Motor neuron (in vitro differentiated cells): ENCODE results near the gene EXOC4. TPM values are rescaled to one million over a fixed set of nuclear protein-coding genes. Genes with fewer than 3 reads are reported as not detected.

ENCODE experiments used
- ATAC-seq, 8 experiments: fragments of 200-7000 bp; cut with Tn5 transposase; replicated peaks in 6 of 8; 2 replicates each; pipeline ENCODE4 v1.8.0; 2021; ENCODE audit warnings: mild to moderate bottlenecking in 8 of 8, moderate library complexity in 8 of 8
- H3K27ac ChIP-seq, 2 donors: fragments of 250-450 bp; sonication (Bioruptor Pico); 2 replicates each; pipeline ENCODE4 v1.9.0; 2021; ENCODE audit warnings: antibody characterized with exemption in 2 of 2, mild to moderate bottlenecking in 2 of 2, moderate library complexity in 1 of 2
- H3K4me1 ChIP-seq, 2 donors: fragments of 250-450 bp; sonication (Bioruptor Pico); replicated peaks in 1 of 2; 2 replicates each; pipeline ENCODE4 v1.6.1; 2021; ENCODE audit warnings: antibody characterized with exemption in 2 of 2, mild to moderate bottlenecking in 2 of 2, moderate library complexity in 1 of 2
- H3K4me3 ChIP-seq, 5 donors: fragments of 250-450 bp; sonication (Bioruptor Pico); 2 replicates each; pipeline ENCODE4 v1.9.0; 2021; ENCODE audit warnings: antibody characterized with exemption in 5 of 5, mild to moderate bottlenecking in 5 of 5, moderate library complexity in 4 of 5
- WGBS, 10 experiments: fragments of 450-650 bp; shearing (Covaris generic); methylation state at CpG; one replicate each; pipeline ENCODE4 v1.0.0; 2022; 5-methylcytosine and 5-hydroxymethylcytosine counted together
- in situ Hi-C, 9 experiments: fragments of 400-800 bp; cut with MboI; loops; one replicate each; pipeline ENCODE4 v1.15.0; 2021; ENCODE audit warnings: low sequenced_read_pairs in 9 of 9, low pct_unique_long_range_greater_than_20kb in 2 of 9; ENCODE audit not compliant: unreplicated experiment in 9 of 9
- total RNA-seq, 8 experiments: library from RNA; unstranded; fragments of 300-600 nt; gene quantifications; 2 replicates each; pipeline versions ENCODE4 v1.2.3 to v1.2.4, GENCODE V29; 2022

Gene EXOC4
- total RNA-seq, 8 experiments from 2014 or later = 47.7 to 103 (median 60.2) TPM

GRCh38 chr7:133753513-133753912, 500.6 kb downstream of the EXOC4 start:
- H3K27ac ChIP-seq = no peak overlapping the region
- in situ Hi-C loops = no loop called here
- 81 to 100% (median 97%) methylated on average over 1 to 5 of the region's 5 CpGs; no CpG with 5 or more reads in 1 of the 10 experiments for WGBS, 10 experiments
- ATAC-seq = no peak
- no peaks in the 10 kb centered on the region for H3K4me1 ChIP-seq
- no peak overlapping the region for H3K4me3 ChIP-seq

GRCh38 chr7:133754708-133755107, 501.8 kb downstream of the EXOC4 start:
- peak in 1 of 8 experiments; percentile 56 for ATAC-seq
- 60 to 100% (median 100%) methylated on average over 1 of the region's 1 CpG; no CpG with 5 or more reads in 3 of the 10 experiments for WGBS, 10 experiments
- in situ Hi-C loops = no loop called here
- Histone ChIP-seq H3K4me1 (no peaks in the 10 kb centered on the region), H3K27ac (no peak overlapping the region), H3K4me3 (no peak overlapping the region)

DNA sequence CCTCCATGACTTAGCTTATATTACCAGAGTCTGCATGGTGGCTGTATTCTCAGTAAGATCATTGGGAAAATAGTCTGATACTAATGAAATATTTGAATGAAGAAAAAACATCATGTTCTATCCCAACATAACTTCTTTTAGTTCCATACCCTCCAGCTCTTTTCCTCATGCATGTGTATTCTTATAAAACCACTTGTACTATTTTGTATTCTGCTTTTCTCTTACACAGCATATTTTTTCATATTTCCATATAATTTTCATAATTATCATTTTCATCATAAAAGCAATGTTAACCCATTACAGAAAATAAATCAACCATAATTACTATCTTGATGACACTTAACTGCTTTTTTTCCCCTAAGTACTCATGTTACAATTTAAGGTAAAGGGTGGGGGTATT, 503.0 kb downstream of the EXOC4 start:
- in situ Hi-C loops = no loop called here
- ATAC-seq = peak in 1 of 8 experiments; percentile 63
- no peak overlapping the region for H3K4me3 ChIP-seq
- H3K27ac ChIP-seq = no peak overlapping the region
- no peaks in the 10 kb centered on the region for H3K4me1 ChIP-seq

DNA sequence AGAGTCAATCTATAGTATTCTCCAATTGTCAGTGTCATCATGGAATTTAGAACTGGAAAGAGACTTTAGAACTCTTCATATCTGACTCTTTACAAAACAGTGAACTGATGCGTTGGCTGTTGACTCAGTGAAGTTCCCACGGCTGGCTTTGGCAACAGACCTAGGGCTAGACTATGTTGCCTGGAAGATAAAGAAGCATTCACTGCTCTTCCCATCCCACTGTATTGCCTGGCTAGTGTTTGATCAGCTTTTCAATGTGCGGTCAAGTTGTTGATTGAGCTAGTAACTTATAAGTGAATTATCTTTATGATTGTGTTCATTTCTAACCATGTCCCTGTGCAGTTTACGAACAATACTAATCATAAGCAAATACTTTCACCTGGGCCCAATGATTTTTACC, 508.6 kb downstream of the EXOC4 start:
- Histone ChIP-seq H3K4me3 (no peak overlapping the region), H3K27ac (no peak overlapping the region), H3K4me1 (no peaks in the 10 kb centered on the region)
- peak in 1 of 8 experiments; percentile 99 for ATAC-seq
- in situ Hi-C loops = no loop called here
- 80 to 100% (median 98%) methylated on average over 1 to 4 of the region's 4 CpGs for WGBS, 10 experiments

- in situ Hi-C loops = no loop called here
- WGBS, 10 experiments = 0 to 100% (median 55%) methylated on average over 1 to 3 of the region's 3 CpGs; no CpG with 5 or more reads in 1 of the 10 experiments
- peak in 1 of 8 experiments; percentile 61 for ATAC-seq
Measured at GRCh38 chr7:133763076-133763640, 510.3 kb downstream of the EXOC4 start.

GRCh38 chr7:133769668-133770067, 516.8 kb downstream of the EXOC4 start:
- in situ Hi-C loops = no loop called here
- peaks cover 8 to 22% of the 10 kb centered on the region in 2 donors for H3K4me1 ChIP-seq
- no peak overlapping the region for H3K27ac ChIP-seq
- ATAC-seq = no peak
- H3K4me3 ChIP-seq = no peak overlapping the region
- 29 to 100% (median 60%) methylated on average over 1 of the region's 1 CpG; no CpG with 5 or more reads in 1 of the 10 experiments for WGBS, 10 experiments

More at GRCh38 chr7:133763076-133763640, 510.3 kb downstream of the EXOC4 start:
- Histone ChIP-seq H3K27ac (no peak overlapping the region), H3K4me1 (no peaks in the 10 kb centered on the region), H3K4me3 (no peak overlapping the region)

DNA sequence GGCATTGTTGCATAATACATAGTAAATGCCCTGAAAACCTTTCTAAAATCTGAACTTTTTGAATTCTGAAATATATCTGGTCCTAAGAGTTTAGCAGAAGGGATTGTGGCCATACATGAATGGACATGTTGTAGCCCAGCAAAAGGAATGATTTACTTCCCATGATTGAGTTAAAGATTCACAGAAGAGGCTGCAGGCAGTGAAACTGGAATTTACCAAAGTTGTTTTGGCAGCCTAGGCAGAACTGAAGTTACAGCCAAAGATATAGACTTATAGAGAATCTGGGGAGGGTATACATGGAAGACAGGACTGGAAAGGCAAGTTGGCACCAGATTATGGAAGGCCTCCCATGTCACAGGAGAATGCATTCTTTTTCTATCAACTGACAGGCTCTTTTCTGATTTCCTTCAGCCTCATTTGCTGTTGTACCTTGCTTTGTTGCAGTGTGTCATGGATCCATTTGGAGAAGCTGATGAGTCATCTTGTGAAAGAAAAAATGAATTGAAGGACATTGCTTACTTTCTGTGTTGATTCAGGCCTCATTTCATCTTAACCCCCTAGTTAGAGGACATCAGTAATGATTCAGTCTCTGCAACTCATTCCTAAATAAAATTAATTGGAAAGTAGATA, 518.1 kb downstream of the EXOC4 start:
- Histone ChIP-seq H3K27ac (no peak overlapping the region), H3K4me3 (no peak overlapping the region), H3K4me1 (peaks cover 8 to 27% of the 10 kb centered on the region in 2 donors)
- in situ Hi-C loops = no loop called here
- ATAC-seq = peak in 7 of 8 experiments; percentile 39 to 94 (median 85)

- H3K4me1 ChIP-seq = peaks cover 8 to 27% of the 10 kb centered on the region in 2 donors
- in situ Hi-C loops = no loop called here
- H3K27ac ChIP-seq = no peak overlapping the region
- ATAC-seq = peak in 1 of 8 experiments; percentile 73
- WGBS, 10 experiments = 45 to 100% (median 69%) methylated on average over 2 to 4 of the region's 4 CpGs; no CpG with 5 or more reads in 2 of the 10 experiments
- H3K4me3 ChIP-seq = no peak overlapping the region
Measured at GRCh38 chr7:133771788-133772419, 519.0 kb downstream of the EXOC4 start.

DNA sequence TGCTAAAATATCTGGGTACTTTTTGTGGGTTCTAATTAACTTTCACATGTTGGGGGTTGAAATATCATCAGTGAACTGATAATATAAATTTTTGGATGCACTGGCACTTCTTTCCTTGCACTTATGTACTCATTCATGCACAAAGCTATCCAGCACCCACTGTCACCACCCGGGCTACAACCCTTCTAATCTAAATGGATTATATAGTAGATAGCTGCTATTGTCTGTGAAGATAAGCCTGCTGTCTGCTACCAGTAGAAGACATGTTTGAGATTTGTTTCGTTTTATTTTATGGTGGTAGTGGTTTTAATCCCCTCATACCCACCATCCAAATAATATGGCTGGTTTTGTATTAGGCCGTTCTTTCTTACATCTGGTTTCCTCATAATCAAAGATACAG, 520.7 kb downstream of the EXOC4 start:
- Histone ChIP-seq H3K27ac (no peak overlapping the region), H3K4me1 (peaks cover 8 to 27% of the 10 kb centered on the region in 2 donors), H3K4me3 (no peak overlapping the region)
- ATAC-seq = no peak
- in situ Hi-C loops = no loop called here
- WGBS, 10 experiments = 0 to 100% (median 87%) methylated on average over 1 to 3 of the region's 3 CpGs; no CpG with 5 or more reads in 1 of the 10 experiments

DNA sequence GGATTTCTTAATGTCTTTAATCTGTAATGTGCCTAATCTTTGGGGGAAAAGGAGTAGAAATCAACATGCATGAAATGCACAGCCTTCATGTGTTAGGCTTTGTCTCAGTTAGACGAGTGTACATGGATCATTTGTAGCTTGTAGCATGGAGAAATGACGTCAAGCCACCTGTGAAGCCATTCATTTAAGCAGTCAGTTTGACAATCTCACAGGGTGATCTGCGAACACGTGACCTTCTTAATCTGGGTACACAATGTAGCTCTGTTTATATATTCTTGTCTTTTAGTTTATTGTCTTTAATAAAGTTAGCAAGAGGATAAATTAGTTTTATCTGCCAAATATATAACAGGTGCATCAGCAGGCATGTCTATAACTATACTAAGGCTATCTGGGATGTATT, 522.3 kb downstream of the EXOC4 start:
- in situ Hi-C loops = no loop called here
- ATAC-seq = peak in 2 of 8 experiments; percentile 25 to 38

DNA sequence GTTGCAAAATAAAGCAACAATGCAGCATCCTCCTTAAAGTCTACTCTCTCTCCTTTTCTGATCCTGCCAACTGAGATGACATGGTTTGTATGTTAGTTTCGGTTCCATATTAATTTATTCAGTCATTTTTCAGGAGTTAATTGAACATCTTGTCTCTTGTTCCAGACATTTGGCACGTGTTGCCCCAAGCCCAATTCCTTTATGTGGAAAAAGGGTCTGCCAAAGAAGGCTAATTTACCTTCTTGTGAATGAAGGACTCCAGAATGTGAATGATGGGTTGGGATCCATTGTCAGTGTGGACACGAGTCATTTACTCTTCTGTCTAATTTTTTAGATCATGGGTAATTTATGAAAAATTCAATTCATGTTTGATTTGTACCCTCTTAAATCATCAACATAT, 523.4 kb downstream of the EXOC4 start:
- 0 to 79% (median 64%) methylated on average over 1 to 3 of the region's 3 CpGs for WGBS, 10 experiments
- ATAC-seq = no peak
- in situ Hi-C loops = no loop called here
- H3K4me3 ChIP-seq = no peak overlapping the region
- no peak overlapping the region for H3K27ac ChIP-seq
- H3K4me1 ChIP-seq = peaks cover 4 to 17% of the 10 kb centered on the region in 2 donors

More for the DNA sequence above, 522.3 kb downstream of the EXOC4 start:
- Histone ChIP-seq H3K4me1 (peaks cover 8 to 27% of the 10 kb centered on the region in 2 donors), H3K27ac (no peak overlapping the region), H3K4me3 (no peak overlapping the region)
- WGBS, 10 experiments = 57 to 100% (median 82%) methylated on average over 2 to 4 of the region's 4 CpGs; no CpG with 5 or more reads in 2 of the 10 experiments

GRCh38 chr7:133777701-133778100, 524.8 kb downstream of the EXOC4 start:
- ATAC-seq = no peak
- in situ Hi-C loops = no loop called here
- Histone ChIP-seq H3K27ac (no peak overlapping the region), H3K4me3 (no peak overlapping the region), H3K4me1 (peaks cover 6 to 12% of the 10 kb centered on the region in 2 donors)
- WGBS, 10 experiments = 89 to 100% (median 94%) methylated on average over 1 to 4 of the region's 4 CpGs; no CpG with 5 or more reads in 1 of the 10 experiments

GRCh38 chr7:133778472-133778871, 525.6 kb downstream of the EXOC4 start:
- Histone ChIP-seq H3K27ac (no peak overlapping the region), H3K4me1 (peaks cover 6 to 14% of the 10 kb centered on the region in 2 donors), H3K4me3 (no peak overlapping the region)
- ATAC-seq = no peak
- in situ Hi-C loops = no loop called here
- WGBS, 10 experiments = 80 to 100% (median 96%) methylated on average over 1 to 5 of the region's 5 CpGs; no CpG with 5 or more reads in 1 of the 10 experiments
